SH-SY5Y (cell line): Measurements from ENCODE around the gene RBFOX2.

Source experiments
- GATA2 ChIP-seq: IDR thresholded peaks from 2 replicates; pipeline ENCODE4 v1.6.1; 2011; ENCODE audit warnings: mild to moderate bottlenecking, low read depth, low read length
- GATA3 ChIP-seq: IDR thresholded peaks from 2 replicates; pipeline ENCODE4 v1.6.1; 2011; ENCODE audit warnings: low read depth, mild to moderate bottlenecking, low read length, moderate library complexity

GRCh38 chr22:36056980-36057379, 28.4 kb upstream of the RBFOX2 start:
- TF ChIP-seq GATA2 (no peak), GATA3 (no peak)
